HG03108 (cell line): ENCODE results near the gene CEACAM16.
"Not testable (repeated sequence)": the region's sequence is repeated elsewhere in the genome, so short reads cannot be mapped to it uniquely, and the experiment has no call there.

ENCODE experiments used
- ATAC-seq: cut with Tn5 transposase; IDR thresholded peaks from one replicate; pipeline ENCODE4 v1.9.1; 2021; ENCODE audit warnings: moderate library complexity; ENCODE audit not compliant: unreplicated experiment

Gene CEACAM16

DNA sequence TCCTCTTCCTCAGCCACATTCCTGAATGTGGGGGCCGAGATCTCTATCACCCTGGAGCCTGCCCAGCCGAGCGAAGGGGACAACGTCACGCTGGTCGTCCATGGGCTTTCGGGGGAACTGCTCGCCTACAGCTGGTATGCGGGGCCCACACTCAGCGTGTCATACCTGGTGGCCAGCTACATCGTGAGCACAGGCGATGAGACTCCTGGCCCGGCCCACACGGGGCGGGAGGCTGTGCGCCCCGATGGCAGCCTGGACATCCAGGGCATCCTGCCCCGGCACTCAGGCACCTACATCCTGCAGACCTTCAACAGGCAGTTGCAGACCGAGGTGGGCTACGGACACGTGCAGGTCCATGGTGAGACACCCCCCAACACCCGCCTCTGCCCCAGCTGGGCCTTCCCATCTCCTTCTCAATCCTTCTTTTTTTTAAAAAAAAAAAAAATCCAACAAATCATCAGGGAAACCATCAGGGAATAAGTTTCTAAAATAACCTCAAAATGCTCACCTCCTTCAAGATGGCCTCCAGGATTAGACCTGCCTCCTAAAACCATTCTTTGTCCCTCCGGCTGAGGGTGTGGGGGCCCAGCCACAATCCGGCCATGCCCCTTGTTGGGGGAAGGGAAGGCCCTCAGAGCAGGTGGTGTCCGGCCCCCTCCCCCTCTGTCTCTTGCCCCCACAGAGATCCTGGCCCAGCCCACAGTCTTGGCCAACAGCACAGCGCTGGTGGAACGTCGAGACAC, 4.6 kb downstream of the CEACAM16 start:
- ATAC-seq: no peak

DNA sequence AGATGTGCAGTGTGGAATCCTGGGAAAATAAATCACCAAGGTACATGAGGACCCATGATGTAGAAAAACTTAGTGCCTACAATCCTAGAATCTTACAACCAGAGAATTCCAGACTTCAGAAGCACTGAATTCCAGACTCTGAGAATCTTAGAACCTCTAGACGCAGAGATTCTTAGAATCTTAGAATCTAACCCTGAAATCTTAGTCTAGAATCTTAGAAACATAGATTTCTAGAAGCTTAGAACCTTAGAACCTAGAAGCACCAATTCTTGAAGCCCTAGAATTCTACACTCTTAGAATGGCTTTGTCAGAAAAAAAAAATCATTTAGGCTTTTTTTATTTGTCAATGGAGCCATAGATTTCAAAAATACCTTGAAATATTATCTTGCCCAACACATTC, 6.0 kb downstream of the CEACAM16 start:
- no peak for ATAC-seq

DNA sequence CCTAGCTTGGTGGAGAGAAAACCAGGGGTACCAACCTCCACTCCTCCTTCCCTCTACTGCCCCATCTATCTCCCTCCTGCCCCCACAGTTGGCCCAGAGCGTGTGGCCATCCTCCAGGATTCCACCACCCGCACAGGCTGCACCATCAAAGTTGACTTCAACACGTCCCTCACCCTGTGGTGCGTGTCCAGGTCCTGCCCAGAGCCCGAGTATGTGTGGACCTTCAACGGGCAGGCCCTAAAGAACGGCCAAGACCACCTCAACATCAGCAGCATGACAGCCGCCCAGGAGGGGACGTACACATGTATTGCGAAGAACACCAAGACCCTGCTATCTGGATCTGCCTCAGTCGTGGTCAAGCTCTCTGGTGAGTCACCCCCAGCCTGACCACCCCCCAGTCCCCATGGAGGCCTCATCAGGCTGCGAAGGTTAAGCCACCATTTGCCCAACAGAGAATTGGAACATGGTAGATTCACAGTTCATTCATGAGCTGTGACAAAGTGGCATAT, 6.6 kb downstream of the CEACAM16 start:
- ATAC-seq: no peak

GRCh38 chr19:44706506-44707236, 7.7 kb downstream of the CEACAM16 start:
- ATAC-seq: no peak

GRCh38 chr19:44707794-44708193, 8.8 kb downstream of the CEACAM16 start:
- ATAC-seq: no peak

- no peak for ATAC-seq
These were observed 10.0 kb downstream of the CEACAM16 start for GRCh38 chr19:44708940-44709339.

- ATAC-seq: not testable (repeated sequence)
These were observed 10.7 kb downstream of the CEACAM16 start for GRCh38 chr19:44709434-44710266.

DNA sequence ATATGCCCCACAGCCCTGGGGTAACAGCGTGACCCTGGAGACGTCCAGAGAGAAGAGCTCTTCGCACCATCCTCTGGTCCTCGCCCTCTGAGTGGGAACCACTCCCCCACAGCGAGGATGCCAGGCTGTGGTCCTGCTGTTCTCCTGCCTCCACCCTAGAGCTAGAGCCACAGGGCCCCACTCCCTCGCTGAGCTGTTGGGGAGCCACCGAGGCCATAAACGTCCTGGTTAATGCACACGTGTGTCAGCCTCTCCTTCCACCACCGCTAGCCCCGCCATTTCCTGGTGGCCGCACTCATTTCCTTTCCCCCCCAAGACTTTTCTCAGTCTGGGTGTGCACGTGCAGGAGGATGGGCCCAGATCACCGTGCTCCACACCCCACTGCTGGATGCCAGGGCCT, 11.5 kb downstream of the CEACAM16 start:
- no peak for ATAC-seq

GRCh38 chr19:44712864-44713515, 14.0 kb downstream of the CEACAM16 start:
- ATAC-seq: no peak

DNA sequence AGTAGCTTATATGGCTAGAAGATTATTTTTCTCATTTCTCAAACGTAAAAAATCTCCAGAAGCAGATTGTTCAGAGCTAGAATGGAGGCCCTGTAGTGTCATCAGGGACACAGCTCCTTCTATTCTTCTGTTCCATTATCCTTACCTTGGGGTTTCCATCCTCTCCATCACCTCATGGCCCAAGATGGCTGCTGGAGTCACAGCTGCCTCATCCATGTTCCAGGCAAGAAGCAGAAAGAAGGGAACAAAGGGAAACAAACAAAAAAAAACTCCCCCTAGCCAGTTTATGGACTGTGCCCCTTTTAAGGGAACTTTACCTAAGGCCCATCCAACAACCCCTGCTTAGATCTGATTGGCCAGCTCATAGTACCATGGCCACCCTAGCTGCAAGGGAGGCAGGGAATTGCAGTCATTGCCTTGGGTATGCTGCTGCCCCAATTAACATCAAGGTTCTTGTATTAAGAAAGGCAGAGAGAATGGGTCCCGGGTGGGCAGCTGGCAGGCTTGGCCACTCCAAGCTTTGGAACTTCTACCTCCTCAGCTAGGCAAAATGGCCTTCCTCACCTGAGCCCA, 15.7 kb downstream of the CEACAM16 start:
- ATAC-seq: no peak

GRCh38 chr19:44717603-44718002, 18.7 kb downstream of the CEACAM16 start:
- no peak for ATAC-seq

- ATAC-seq: no peak
These were observed 19.7 kb downstream of the CEACAM16 start for GRCh38 chr19:44718441-44719261.

GRCh38 chr19:44719262-44719701, 20.3 kb downstream of the CEACAM16 start:
- no peak for ATAC-seq

GRCh38 chr19:44720396-44720795, 21.4 kb downstream of the CEACAM16 start:
- not testable (repeated sequence) for ATAC-seq

- ATAC-seq: no peak
These were observed 22.0 kb downstream of the CEACAM16 start for GRCh38 chr19:44720945-44721344.

GRCh38 chr19:44721369-44721768, 22.4 kb downstream of the CEACAM16 start:
- ATAC-seq: not testable (repeated sequence)

GRCh38 chr19:44722131-44723121, 23.5 kb downstream of the CEACAM16 start:
- ATAC-seq: no peak

- ATAC-seq: no peak
These were observed 24.5 kb downstream of the CEACAM16 start for GRCh38 chr19:44723299-44723951.
